ENCODE results near the gene PSMC2.

The PSMC2 gene

DNA sequence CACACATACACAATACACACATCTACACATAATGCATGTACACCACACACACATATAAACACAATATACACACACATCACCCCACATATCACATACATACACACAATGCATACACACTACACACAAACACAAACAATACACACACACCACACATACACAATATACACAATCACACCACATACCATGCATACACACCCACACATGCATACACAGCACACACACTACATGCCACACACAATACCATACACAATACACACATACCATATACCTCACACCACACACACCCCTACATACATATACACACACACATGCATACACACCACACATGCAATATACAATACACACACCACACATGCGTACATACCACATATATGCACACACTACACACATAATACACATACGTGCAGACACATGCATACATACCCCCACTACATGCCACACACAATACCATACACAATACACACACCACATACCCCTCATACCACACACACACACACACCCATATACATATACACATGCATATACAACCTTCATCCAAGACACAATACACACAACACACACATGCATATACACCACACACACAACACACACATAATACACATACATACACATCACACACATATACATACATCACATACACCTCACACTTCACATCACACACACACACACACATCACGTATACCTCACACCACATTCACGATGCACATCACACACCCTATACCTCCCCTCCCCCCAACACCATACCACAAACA is 34.0 kb downstream of the PSMC2 start:
- Histone ChIP-seq H3K27ac (ENCODE audit: poor library complexity, severe bottlenecking) (no peak overlapping the region), H3K4me1 (ENCODE audit: insufficient read depth, poor library complexity, severe bottlenecking) (no peaks in the 10 kb centered on the region), H3K36me3 (ENCODE audit: low read depth) (no peaks in the 10 kb centered on the region), H3K27me3 (ENCODE audit: insufficient read depth, poor library complexity, severe bottlenecking) (no peaks in the 10 kb centered on the region), H3K9me3 (ENCODE audit: severe bottlenecking) (no peaks in the 10 kb centered on the region), H3K4me3 (ENCODE audit: severe bottlenecking) (no peak overlapping the region)
- no peak for DNase-seq (ENCODE audit: low spot score)
- TF ChIP-seq, protein P1, sequence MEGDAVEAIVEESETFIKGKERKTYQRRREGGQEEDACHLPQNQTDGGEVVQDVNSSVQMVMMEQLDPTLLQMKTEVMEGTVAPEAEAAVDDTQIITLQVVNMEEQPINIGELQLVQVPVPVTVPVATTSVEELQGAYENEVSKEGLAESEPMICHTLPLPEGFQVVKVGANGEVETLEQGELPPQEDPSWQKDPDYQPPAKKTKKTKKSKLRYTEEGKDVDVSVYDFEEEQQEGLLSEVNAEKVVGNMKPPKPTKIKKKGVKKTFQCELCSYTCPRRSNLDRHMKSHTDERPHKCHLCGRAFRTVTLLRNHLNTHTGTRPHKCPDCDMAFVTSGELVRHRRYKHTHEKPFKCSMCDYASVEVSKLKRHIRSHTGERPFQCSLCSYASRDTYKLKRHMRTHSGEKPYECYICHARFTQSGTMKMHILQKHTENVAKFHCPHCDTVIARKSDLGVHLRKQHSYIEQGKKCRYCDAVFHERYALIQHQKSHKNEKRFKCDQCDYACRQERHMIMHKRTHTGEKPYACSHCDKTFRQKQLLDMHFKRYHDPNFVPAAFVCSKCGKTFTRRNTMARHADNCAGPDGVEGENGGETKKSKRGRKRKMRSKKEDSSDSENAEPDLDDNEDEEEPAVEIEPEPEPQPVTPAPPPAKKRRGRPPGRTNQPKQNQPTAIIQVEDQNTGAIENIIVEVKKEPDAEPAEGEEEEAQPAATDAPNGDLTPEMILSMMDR (IDR thresholded peaks at IDR 0.05; ENCODE audit: poor library complexity, severe bottlenecking): no peak
- ATAC-seq (ENCODE audit: low read depth): no peak

- H3K27me3 ChIP-seq (ENCODE audit: insufficient read depth, poor library complexity, severe bottlenecking): no peaks in the 10 kb centered on the region
- no peaks in the 10 kb centered on the region for H3K9me3 ChIP-seq (ENCODE audit: severe bottlenecking)
- TF ChIP-seq, protein P1 (IDR thresholded peaks at IDR 0.05; ENCODE audit: poor library complexity, severe bottlenecking): no peak
- no peak overlapping the region for H3K27ac ChIP-seq (ENCODE audit: poor library complexity, severe bottlenecking)
- no peaks in the 10 kb centered on the region for H3K4me1 ChIP-seq (ENCODE audit: insufficient read depth, poor library complexity, severe bottlenecking)
- no peaks in the 10 kb centered on the region for H3K36me3 ChIP-seq (ENCODE audit: low read depth)
- DNase-seq (ENCODE audit: low spot score) (no peak), ATAC-seq (ENCODE audit: low read depth) (no peak)
- no peak overlapping the region for H3K4me3 ChIP-seq (ENCODE audit: severe bottlenecking)
Measured at GRCh38 chr7:103382032-103382402, 34.6 kb downstream of the PSMC2 start.

DNA sequence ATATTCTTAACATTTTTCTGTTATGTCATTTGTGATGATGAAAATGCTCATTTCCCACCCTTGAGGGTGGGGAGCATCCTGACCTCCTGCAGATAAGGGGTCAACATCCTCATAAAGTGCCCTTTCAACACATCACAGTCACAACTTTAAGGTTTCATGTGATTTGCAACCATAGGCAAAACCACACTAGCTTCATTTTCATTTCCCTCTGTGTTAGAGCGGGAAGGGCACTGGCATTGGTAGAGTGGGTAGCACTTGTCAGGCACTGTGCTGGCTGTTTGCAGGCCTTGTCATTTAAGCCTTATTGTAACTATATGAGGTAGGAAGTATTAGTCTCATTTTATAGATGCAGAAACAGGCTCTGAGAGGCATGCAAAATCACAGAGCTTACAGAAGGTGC is 39.8 kb downstream of the PSMC2 start:
- Histone ChIP-seq H3K4me1 (ENCODE audit: insufficient read depth, poor library complexity, severe bottlenecking) (no peaks in the 10 kb centered on the region), H3K27ac (ENCODE audit: poor library complexity, severe bottlenecking) (no peak overlapping the region), H3K4me3 (ENCODE audit: severe bottlenecking) (no peak overlapping the region), H3K36me3 (ENCODE audit: low read depth) (no peaks in the 10 kb centered on the region), H3K9me3 (ENCODE audit: severe bottlenecking) (no peaks in the 10 kb centered on the region), H3K27me3 (ENCODE audit: insufficient read depth, poor library complexity, severe bottlenecking) (no peaks in the 10 kb centered on the region)
- DNase-seq (ENCODE audit: low spot score): no peak
- TF ChIP-seq, protein P1 (IDR thresholded peaks at IDR 0.05; ENCODE audit: poor library complexity, severe bottlenecking): no peak
- ATAC-seq (ENCODE audit: low read depth): no peak

- no peaks in the 10 kb centered on the region for H3K27me3 ChIP-seq (ENCODE audit: insufficient read depth, poor library complexity, severe bottlenecking)
- H3K36me3 ChIP-seq (ENCODE audit: low read depth): no peaks in the 10 kb centered on the region
- H3K4me1 ChIP-seq (ENCODE audit: insufficient read depth, poor library complexity, severe bottlenecking): no peaks in the 10 kb centered on the region
- no peak overlapping the region for H3K4me3 ChIP-seq (ENCODE audit: severe bottlenecking)
- no peak for ATAC-seq (ENCODE audit: low read depth)
- H3K9me3 ChIP-seq (ENCODE audit: severe bottlenecking): no peaks in the 10 kb centered on the region
- H3K27ac ChIP-seq (ENCODE audit: poor library complexity, severe bottlenecking): no peak overlapping the region
- TF ChIP-seq, protein P1 (IDR thresholded peaks at IDR 0.05; ENCODE audit: poor library complexity, severe bottlenecking): no peak
- no peak for DNase-seq (ENCODE audit: low spot score)
Measured at GRCh38 chr7:103388469-103389140, 41.2 kb downstream of the PSMC2 start.

DNA sequence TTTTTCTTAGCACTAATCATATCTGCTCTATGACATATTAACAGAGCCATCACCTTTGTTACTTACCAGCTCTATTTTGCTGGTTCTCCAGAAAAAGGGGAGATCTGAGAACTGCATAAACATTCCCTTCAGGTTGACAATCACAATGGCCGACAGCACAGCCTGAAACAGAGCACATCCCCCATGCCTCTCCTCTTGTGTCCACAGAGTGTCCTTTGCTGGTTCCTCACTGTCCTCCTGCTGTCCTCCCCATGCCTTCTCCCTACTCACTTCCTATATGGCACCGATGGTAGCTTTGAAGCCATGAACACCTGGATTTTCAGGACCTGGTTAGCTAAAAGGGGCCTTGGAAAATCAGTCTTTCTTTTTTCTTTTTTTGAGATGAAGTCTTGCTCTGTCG is 41.8 kb downstream of the PSMC2 start:
- Histone ChIP-seq H3K4me3 (ENCODE audit: severe bottlenecking) (no peak overlapping the region), H3K27ac (ENCODE audit: poor library complexity, severe bottlenecking) (no peak overlapping the region), H3K9me3 (ENCODE audit: severe bottlenecking) (no peaks in the 10 kb centered on the region), H3K27me3 (ENCODE audit: insufficient read depth, poor library complexity, severe bottlenecking) (no peaks in the 10 kb centered on the region), H3K36me3 (ENCODE audit: low read depth) (no peaks in the 10 kb centered on the region), H3K4me1 (ENCODE audit: insufficient read depth, poor library complexity, severe bottlenecking) (no peaks in the 10 kb centered on the region)
- no peak for DNase-seq (ENCODE audit: low spot score)
- no peak for ATAC-seq (ENCODE audit: low read depth)
- TF ChIP-seq, protein P1 (IDR thresholded peaks at IDR 0.05; ENCODE audit: poor library complexity, severe bottlenecking): no peak

Data from RWPE2 (cell line).